NT2/D1 (cell line): ENCODE measurements around the gene AOX1.

Experiments used
- DNase-seq: peaks from one replicate; pipeline ENCODE4 v3.0.0-alpha.2; 2011; ENCODE audit warnings: low read depth, low spot score
- H3K27me3 ChIP-seq: 2 replicates; pipeline ENCODE4 v1.6.0; 2011; ENCODE audit warnings: mild to moderate bottlenecking; ENCODE audit not compliant: insufficient read length, insufficient read depth
- H3K36me3 ChIP-seq: 2 replicates; pipeline ENCODE4 v1.6.1; 2011; ENCODE audit warnings: mild to moderate bottlenecking, low read length, mixed read lengths; ENCODE audit not compliant: insufficient read depth, insufficient read length
- H3K4me1 ChIP-seq: 2 replicates; pipeline ENCODE4 v1.5.1; 2011; ENCODE audit not compliant: insufficient read depth, insufficient read length
- H3K4me3 ChIP-seq: 2 replicates; pipeline ENCODE4 v1.5.1; 2011; ENCODE audit warnings: low read depth; ENCODE audit not compliant: insufficient read length
- H3K9ac ChIP-seq: 2 replicates; pipeline ENCODE4 v1.6.0; 2011; ENCODE audit warnings: low read depth; ENCODE audit not compliant: insufficient read length
- H3K9me3 ChIP-seq: 2 replicates; pipeline ENCODE4 v1.5.1; 2011; ENCODE audit warnings: mild to moderate bottlenecking, low read length; ENCODE audit not compliant: insufficient read depth
- SUZ12 ChIP-seq: IDR thresholded peaks from 2 replicates; pipeline ENCODE4 v1.6.1; 2011; ENCODE audit not compliant: insufficient read length, insufficient read depth; ENCODE audit errors: extremely low read depth
- YY1 ChIP-seq: IDR thresholded peaks from 2 replicates; pipeline ENCODE4 v1.6.1; 2011; ENCODE audit not compliant: insufficient read length, insufficient read depth
- ZNF274 ChIP-seq: IDR thresholded peaks from 2 replicates; pipeline ENCODE4 v1.6.1; 2011; ENCODE audit warnings: mild to moderate bottlenecking, low read depth, low read length

AOX1 gene

DNA sequence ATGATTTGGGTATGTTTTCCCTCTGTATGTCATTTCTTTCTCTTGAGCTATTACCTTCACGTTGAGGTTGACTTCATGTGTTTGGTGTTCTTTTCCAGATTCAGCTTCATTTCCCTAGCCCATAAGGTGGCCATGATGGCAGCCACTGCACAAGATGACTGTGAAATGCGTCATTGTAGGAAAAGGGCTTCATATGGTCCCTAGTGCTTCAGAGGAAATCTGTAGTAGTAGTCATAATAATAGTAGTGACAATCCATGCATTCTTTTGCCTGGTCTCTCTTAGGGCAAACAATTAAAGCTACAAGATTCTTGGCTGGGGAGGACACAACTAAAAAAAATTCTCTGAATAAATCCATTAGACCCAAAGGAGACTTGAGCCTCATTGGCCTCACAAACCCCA, 28.4 kb downstream of the AOX1 start:
- TF ChIP-seq SUZ12 (no peak), ZNF274 (no peak), YY1 (no peak)
- Histone ChIP-seq H3K4me1 (no peaks in the 10 kb centered on the region), H3K9me3 (no peaks in the 10 kb centered on the region), H3K4me3 (no peak overlapping the region), H3K9ac (no peak overlapping the region), H3K36me3 (peaks cover 4% of the 10 kb centered on the region), H3K27me3 (no peaks in the 10 kb centered on the region)
- no peak for DNase-seq

GRCh38 chr2:200615247-200615646, 29.4 kb downstream of the AOX1 start:
- no peak for DNase-seq
- H3K36me3 ChIP-seq, result peaks cover 4% of the 10 kb centered on the region
- no peaks in the 10 kb centered on the region for H3K9me3 ChIP-seq
- H3K4me1 ChIP-seq, result no peaks in the 10 kb centered on the region
- no peak overlapping the region for H3K4me3 ChIP-seq
- TF ChIP-seq ZNF274 (no peak), SUZ12 (no peak), YY1 (no peak)
- H3K27me3 ChIP-seq, result no peaks in the 10 kb centered on the region
- no peak overlapping the region for H3K9ac ChIP-seq

GRCh38 chr2:200616193-200616592, 30.4 kb downstream of the AOX1 start:
- no peaks in the 10 kb centered on the region for H3K4me1 ChIP-seq
- no peaks in the 10 kb centered on the region for H3K27me3 ChIP-seq
- H3K4me3 ChIP-seq, result no peak overlapping the region
- H3K36me3 ChIP-seq, result peaks cover 4% of the 10 kb centered on the region
- TF ChIP-seq SUZ12 (no peak), ZNF274 (no peak), YY1 (no peak)
- no peak overlapping the region for H3K9ac ChIP-seq
- DNase-seq, result no peak
- H3K9me3 ChIP-seq, result no peaks in the 10 kb centered on the region

GRCh38 chr2:200616656-200617055, 30.8 kb downstream of the AOX1 start:
- Histone ChIP-seq H3K4me3 (no peak overlapping the region), H3K4me1 (no peaks in the 10 kb centered on the region), H3K36me3 (peaks cover 4% of the 10 kb centered on the region), H3K9me3 (no peaks in the 10 kb centered on the region), H3K27me3 (no peaks in the 10 kb centered on the region), H3K9ac (no peak overlapping the region)
- no peak for TF ChIP-seq YY1
- no peak for DNase-seq

DNA sequence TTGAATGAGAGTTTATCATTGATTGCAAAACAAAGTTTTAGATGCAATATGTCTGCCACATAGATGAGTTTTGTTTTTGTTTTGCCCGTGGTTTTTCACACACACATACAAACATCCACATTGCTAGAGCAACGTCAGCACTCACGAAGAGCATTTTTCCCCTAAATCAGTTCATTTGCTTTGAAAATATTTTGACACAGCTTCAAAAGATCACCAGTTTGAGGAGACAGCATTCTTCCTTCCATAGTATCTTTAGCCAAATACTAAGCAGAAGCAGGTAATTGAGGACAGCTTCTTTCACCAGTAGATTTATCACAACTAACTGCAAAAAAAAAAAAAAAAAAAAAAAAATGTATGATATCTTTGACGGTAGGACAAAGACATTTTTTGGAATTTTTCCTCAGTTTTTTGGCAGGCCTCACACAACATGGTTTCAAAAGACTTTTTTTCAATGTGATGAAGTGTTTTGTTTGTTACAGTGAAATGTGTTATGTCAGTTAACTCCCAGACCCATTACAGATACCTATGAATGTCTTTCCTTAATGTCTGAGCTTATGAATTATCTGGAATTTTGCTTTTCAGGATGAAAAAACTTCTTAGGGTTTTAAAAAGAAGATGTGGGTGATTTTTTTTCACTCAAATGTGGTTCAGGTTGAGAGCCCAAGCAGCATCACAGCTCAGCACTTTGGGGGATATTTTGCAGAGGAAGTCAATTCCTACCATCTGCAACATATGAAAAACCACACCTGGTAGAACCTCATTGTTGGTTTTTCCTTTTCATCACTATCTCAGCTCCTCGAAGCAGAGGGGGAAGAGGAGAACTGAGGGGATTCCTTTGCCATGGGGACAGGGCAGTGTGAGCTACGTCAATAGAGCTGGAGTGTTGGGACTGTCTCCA, 31.6 kb downstream of the AOX1 start:
- H3K27me3 ChIP-seq, result no peaks in the 10 kb centered on the region
- H3K4me3 ChIP-seq, result no peak overlapping the region
- H3K4me1 ChIP-seq, result no peaks in the 10 kb centered on the region
- peaks cover 2% of the 10 kb centered on the region for H3K36me3 ChIP-seq
- no peak overlapping the region for H3K9ac ChIP-seq
- no peaks in the 10 kb centered on the region for H3K9me3 ChIP-seq
- TF ChIP-seq SUZ12, result no peak
- no peak for DNase-seq

- no peak for TF ChIP-seq YY1
- TF ChIP-seq SUZ12, result no peak
- no peak for TF ChIP-seq ZNF274
- Histone ChIP-seq H3K27me3 (no peaks in the 10 kb centered on the region), H3K9ac (no peak overlapping the region), H3K9me3 (no peaks in the 10 kb centered on the region), H3K4me3 (no peak overlapping the region), H3K4me1 (no peaks in the 10 kb centered on the region), H3K36me3 (no peaks in the 10 kb centered on the region)
- DNase-seq, result no peak
Observed at GRCh38 chr2:200618054-200618419, 32.2 kb downstream of the AOX1 start.

DNA sequence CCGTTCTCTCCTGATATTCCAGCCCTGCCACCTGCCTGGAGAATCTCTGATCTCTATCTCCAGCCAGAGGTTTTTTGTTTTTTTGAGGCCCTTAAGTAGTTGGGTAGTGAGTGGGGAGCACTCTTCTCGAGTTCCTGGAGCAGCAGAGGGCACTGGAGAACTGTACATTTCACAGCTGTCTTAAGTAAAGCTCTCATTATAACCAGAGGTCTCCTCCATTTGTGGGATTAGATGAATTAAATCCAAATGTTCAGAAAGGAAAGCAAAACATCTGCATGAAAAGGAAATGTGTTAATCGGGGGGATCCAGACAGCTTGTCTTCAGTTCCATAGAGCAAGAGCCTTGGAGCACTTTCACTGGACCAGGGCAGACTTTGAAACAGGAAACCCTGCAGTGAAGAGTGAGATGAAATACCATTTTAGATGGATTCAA, 32.8 kb downstream of the AOX1 start:
- Histone ChIP-seq H3K9ac (no peak overlapping the region), H3K36me3 (no peaks in the 10 kb centered on the region), H3K9me3 (no peaks in the 10 kb centered on the region), H3K27me3 (no peaks in the 10 kb centered on the region), H3K4me3 (no peak overlapping the region), H3K4me1 (no peaks in the 10 kb centered on the region)
- DNase-seq, result no peak
- no peak for TF ChIP-seq SUZ12
- no peak for TF ChIP-seq ZNF274
- no peak for TF ChIP-seq YY1
